Fibroblast of mammary gland (primary cell): ENCODE measurements around the gene DAB2.

Source experiments
- DNase-seq: peaks from one replicate; pipeline ENCODE4 v3.0.0-alpha.2; 2010; ENCODE audit warnings: low read depth
- H3K4me3 ChIP-seq: 2 replicates; pipeline ENCODE4 v1.5.1; 2011; ENCODE audit warnings: low read depth, mild to moderate bottlenecking, low read length, moderate library complexity; ENCODE audit not compliant: control insufficient read depth
- TF ChIP-seq, protein P1 (sequence below): conservative IDR thresholded peaks from 2 replicates; pipeline ENCODE4 v1.5.1; 2011; ENCODE audit warnings: low read depth, low read length, inconsistent platforms; ENCODE audit not compliant: control insufficient read depth, insufficient read depth

DAB2 gene

GRCh38 chr5:39367711-39368110 is 57.1 kb downstream of the DAB2 start:
- TF ChIP-seq, protein P1, sequence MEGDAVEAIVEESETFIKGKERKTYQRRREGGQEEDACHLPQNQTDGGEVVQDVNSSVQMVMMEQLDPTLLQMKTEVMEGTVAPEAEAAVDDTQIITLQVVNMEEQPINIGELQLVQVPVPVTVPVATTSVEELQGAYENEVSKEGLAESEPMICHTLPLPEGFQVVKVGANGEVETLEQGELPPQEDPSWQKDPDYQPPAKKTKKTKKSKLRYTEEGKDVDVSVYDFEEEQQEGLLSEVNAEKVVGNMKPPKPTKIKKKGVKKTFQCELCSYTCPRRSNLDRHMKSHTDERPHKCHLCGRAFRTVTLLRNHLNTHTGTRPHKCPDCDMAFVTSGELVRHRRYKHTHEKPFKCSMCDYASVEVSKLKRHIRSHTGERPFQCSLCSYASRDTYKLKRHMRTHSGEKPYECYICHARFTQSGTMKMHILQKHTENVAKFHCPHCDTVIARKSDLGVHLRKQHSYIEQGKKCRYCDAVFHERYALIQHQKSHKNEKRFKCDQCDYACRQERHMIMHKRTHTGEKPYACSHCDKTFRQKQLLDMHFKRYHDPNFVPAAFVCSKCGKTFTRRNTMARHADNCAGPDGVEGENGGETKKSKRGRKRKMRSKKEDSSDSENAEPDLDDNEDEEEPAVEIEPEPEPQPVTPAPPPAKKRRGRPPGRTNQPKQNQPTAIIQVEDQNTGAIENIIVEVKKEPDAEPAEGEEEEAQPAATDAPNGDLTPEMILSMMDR, result no peak
- no peak for DNase-seq
- no peak overlapping the region for H3K4me3 ChIP-seq

GRCh38 chr5:39364367-39364766 is 60.4 kb downstream of the DAB2 start, which contains the start of gene C9:
TSS of gene C9 (minus strand) at chr5:39364495. CDS start at chr5:39364464, 31 bp downstream.
- no peak for DNase-seq
- no peak within 1 kb of the TSS for H3K4me3 ChIP-seq
- TF ChIP-seq, protein P1, result no peak

DNA sequence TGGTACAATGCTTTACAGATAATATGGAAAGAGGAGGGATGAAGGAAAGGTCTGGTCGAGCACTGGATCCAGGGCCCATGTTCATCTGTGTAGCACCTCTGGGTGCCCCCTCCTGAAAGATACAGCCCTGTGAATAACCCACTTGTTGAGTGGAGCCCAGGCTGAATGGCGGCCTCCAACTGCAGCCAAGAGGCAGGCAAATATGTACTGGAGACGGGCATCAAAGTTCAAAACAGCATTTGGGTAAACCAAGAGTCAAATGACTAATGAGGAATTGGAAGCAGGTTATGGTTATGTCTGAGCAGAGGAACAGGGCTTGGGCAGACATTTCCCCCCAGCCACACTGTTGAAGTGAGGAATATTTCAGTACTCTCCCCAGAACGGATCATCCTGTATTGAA is 61.6 kb downstream of the DAB2 start:
- no peak for DNase-seq
- TF ChIP-seq, protein P1, result no peak

GRCh38 chr5:39362646-39363045 is 62.1 kb downstream of the DAB2 start:
- TF ChIP-seq, protein P1, result no peak
- no peak overlapping the region for H3K4me3 ChIP-seq
- DNase-seq, result no peak

More for the DNA sequence above, 61.6 kb downstream of the DAB2 start:
- H3K4me3 ChIP-seq, result no peak overlapping the region

DNA sequence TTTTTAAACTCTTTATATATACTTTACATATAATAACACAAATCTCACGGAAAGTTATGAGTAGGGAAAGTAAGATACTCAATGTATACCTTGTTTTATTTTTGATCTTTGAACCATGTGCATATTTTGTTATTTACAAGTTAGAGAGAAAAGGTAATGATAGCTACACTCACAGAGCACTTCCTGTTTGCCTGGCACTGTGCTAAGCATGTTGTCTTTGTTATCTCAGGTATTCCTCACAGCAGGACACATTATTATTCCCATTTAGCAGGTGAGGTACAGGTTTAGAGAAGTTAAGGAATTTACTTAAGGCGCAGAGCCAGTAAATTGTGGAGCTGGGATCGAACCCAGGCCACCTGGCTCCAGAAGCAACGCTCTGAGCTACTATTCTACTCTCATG is 63.5 kb downstream of the DAB2 start:
- TF ChIP-seq, protein P1, result no peak
- H3K4me3 ChIP-seq, result no peak overlapping the region
- DNase-seq, result no peak

DNA sequence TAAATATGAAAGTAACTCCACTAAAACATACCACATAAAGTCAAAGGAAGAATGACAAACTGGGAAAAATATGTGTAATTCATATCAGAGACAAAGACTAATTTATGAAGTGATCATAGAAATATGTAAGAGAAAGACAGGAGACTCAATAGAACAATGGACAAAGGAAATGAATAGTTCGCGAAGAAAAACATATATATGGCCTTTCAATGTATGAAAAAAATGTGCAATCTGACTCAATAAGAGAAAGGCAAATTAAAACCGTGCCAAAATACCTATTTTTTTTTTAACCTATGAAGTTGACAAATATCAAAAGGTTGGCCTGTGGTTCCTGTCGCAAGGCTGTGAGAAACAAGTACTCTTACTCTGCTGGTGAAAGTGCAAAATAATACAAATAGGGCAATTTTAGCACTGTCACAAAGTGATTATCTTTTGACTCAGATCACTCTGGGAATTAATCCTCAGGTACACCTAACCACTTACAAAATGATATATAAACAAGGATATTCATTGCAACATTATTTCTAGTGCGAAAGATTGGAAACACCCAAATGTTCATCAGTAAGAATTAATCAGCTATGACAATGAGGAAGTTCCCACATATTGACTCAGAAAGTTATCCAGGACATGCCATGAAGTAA is 64.2 kb downstream of the DAB2 start:
- TF ChIP-seq, protein P1, result no peak
- DNase-seq, result no peak
- H3K4me3 ChIP-seq, result no peak overlapping the region
